Iris pigment epithelial cell (primary cell): ENCODE data around the gene GPRC5B.

Source experiments
- DNase-seq: peaks from one replicate; pipeline ENCODE4 v3.0.0-alpha.2; 2011; ENCODE audit warnings: low read depth

Gene GPRC5B

GRCh38 chr16:19843371-19843770 is 41.3 kb downstream of the GPRC5B start:
- DNase-seq: peak; percentile 74

DNA sequence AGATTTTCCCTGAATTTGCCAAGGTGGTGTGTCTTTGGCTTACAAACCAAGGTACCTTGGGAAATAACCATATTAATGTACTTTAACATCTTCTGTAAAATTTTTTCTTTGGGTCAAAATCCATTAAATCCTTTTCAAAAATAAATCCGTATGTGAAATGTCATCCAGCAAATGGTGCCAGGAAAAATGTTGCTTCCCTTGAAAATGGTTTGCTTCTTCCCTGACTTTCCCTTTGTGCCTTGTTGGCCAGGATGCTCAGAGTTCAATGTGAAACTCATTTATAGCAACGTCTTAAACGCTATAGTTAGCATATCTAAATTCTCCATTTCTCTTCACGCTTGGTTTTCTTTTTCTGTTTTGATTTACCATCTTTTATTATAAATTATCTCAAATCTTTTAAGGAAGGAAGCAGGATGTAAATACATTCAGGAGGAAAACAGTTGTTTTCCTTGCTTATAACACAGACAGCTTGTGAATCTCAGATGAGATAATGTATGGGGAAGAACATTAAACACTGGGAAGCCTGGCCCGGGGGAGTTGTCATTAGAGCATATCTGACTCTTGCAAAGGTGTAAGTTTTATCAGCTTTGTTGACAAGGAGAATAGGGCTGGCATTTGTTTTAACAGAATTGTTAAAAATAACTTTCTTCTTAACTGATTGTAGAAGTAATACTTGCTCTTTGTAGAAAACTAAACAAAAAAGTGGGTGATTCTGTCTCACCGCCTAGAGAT is 42.1 kb downstream of the GPRC5B start:
- no peak for DNase-seq

DNA sequence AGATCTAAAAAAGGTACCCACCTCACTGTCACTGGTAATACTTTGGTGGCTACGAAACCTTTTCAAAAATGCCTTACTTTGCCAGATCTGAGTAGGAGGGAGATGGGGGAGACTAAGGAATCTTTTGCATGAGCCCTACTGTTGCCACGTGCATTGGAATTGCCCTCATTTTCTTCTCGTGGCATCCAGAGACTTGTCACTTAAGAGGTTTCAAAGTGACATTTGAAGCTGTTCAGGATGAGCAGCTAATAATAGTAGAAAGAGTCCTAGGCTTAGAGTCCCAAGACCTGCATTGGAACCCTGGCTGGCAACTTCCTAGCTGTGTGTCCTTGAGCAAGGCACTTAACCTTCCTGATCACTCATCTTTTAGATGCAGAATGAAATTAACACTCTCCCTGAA is 43.5 kb downstream of the GPRC5B start:
- DNase-seq: no peak

DNA sequence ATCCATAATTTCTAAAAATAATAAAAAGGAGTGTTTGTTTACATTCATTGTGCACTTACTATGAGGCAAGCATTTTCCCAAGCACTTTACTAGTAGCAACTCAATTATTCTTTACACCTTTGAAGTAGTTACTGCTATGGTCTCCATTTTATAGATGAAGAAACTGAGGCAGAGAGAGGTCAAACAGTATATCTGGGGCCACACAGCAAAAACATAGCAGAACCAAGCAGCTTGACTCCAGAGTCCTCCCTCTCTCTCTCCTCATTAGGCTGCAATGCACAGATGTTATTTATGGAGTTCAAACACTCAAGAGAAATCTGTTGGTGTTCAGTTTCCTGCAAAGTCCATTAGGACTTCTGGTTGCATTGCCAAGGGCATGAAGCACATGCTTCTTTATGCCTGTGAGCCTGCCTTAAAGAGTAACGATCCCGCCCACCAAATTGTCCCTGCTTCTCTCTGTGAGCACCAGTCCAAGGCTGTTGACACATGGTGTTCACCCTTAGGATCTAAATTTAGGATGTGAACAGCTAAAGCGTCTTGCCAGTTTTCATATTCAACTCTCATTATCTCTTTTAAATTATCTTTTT is 44.0 kb downstream of the GPRC5B start:
- no peak for DNase-seq

- no peak for DNase-seq
Measured at GRCh38 chr16:19837984-19838707, 46.5 kb downstream of the GPRC5B start.

DNA sequence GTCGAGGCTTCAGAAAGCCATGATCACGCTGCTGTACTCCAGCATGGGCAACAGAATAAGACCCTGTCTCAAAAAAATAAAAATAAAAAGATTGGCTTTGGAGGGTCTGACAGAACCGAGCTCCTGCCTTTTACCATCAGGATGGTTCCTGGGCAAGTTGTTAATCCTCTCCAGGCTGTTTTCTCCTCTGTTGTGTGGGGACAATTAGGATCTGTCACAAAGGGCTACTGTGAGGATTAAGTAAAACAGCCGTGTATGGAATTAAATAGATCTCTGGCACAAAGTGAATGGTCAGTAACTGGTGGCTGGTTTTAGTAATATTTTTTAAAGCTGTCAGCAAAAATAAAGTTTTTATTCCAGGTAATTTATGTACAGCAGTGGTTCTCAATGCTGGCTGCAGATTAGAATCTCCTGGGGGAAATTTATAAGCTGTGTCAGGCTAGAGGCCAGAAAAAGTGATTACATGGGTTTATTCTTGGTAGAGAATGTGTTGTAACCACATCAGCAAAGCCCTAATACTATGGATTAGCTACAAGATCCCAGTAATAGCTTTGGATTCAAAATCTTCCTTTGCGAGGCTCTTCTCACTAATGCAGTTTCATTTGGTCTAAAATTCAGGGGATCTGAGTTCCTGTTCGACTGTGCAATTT is 47.2 kb downstream of the GPRC5B start:
- DNase-seq: peak; percentile 56

- DNase-seq: peak; percentile 71
Measured at GRCh38 chr16:19835968-19836421, 48.7 kb downstream of the GPRC5B start.

GRCh38 chr16:19835196-19835595 is 49.5 kb downstream of the GPRC5B start:
- DNase-seq: no peak

DNA sequence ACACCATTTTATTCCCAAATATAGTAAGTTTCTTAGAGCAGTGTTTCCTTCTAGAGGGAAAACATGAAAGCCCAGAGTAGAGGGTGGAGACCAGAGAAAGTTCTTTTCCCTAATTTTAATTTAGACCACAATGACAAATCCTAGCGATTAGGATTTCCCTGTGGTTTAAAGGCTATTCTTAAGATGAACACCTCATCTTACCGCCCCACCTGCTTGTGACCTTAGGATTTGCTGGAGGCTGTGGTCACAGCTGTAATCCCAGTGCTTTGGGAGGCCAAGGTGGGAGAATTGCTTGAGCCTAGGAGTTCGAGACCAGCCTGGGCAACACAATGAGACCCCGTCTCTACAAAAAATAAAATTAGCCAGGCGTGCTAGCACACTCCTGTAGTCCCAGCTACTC is 51.1 kb downstream of the GPRC5B start:
- no peak for DNase-seq

- DNase-seq: no peak
Measured at GRCh38 chr16:19833176-19833575, 51.5 kb downstream of the GPRC5B start.

DNA sequence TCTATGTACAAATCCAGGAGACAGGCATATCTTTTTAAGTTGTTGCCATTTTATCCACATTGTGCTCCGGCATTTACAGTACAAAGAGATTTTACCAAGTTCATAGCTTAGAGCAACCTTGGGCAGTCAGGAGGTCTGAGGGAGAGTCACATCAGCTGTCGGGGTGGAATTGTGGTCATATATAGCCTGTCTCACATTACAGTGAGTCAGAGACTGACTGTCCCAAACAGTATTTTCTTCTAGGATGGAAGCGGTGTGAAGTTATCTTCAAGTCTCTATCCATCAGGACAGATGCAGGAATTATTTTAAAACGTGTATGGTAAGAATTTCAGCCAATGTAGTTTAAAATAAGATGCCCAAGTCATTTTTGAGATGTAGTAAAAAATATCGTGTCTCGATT is 53.0 kb downstream of the GPRC5B start:
- DNase-seq: peak; percentile 94

GRCh38 chr16:19830902-19831560 is 53.6 kb downstream of the GPRC5B start:
- peak; percentile 39 for DNase-seq

DNA sequence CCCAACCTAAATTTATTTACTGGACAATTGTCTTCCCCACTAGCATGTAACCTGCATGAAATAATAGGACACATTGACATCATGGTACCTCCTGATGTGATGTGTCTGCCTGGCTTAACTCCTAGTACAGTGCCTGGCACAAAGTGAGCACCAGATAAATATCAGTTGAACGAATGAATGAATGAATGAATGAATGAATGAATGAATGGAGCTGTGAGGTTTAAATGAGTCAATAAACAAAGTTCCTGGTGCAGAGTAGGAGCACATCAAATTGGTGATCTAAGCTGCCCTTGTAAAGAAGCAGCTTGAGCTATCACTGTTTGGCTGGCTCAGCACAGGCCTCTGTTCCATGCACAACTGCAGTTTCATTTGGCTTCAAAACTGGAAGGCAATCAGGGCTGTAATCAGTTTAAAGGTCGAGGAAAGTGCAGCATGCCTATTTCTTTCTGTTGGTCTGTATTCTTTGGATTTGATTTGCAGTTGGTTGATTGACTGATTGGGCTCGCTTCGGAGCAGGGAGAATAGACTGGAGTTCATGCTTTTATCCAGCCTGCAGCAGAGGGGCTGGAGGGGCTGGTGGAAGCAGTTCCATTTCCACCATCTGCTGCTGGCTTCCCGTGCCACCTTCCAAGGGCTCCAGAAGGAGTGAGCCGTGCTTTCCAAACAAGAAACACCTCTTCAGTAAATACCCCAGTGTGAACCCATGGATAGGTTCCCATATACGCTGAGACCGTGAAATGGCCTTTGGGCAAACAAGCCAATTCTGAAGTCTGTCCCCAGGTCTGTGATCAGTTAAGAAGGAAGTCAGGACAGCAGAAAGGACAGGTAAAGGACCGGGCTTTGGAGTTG is 54.6 kb downstream of the GPRC5B start:
- no peak for DNase-seq

- DNase-seq: no peak
Measured at GRCh38 chr16:19824216-19824615, 60.4 kb downstream of the GPRC5B start.

DNA sequence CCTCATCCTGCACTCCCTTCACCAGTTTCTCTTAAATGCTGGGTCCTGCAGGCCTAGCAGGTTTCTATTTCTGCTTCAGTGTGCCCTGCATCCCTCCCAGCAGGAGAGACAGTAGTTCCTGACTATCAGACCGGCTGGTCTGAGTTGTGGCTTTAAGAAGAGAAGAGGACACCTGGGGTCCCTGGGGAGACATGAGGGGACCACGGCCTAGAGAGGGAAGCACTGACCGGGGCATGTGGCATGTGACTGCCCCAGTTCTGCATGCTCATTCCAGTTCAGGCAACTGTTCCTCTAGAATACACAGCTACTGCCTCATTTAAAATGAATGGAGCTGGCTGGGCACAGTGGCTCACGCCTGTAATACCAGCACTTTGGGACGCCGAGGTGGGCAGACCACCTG is 61.3 kb downstream of the GPRC5B start:
- no peak for DNase-seq

DNA sequence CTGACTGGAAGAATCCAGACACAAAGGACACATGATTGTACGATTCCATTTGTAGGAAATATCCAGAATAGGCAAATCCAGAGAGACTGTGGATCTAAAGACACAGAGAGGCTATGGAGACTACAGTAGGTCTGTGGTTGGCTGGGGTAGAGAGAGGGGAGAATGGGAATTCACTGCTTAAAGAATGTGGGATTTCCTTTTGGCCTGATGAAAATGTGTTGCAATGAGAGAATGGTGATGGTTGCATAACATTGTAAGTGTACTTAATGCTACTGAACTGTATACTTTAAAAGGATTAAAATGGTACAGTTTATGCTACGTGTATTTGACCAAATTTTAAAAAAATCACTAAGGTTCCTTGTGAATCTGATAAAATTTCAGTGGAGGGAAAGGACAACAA is 62.1 kb downstream of the GPRC5B start:
- DNase-seq: peak; percentile 86

DNA sequence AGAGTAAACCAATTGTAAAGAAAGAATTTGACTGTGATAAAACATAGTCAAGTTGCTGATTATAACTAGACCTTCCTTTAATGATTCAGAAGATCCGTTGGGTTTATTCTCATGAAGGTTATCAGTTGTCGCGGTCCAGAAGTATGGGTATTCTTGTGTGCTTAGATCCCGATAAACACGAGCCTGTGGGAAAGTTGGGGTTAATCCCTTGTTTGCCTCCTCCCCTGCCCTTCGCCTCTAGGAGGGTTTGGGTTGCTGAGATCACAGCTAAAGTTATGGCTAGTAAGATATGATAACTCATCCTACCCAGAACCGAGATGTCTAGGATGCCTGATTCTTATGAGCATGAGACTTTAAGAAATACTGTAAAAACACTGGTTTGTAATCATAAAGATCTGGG is 66.8 kb downstream of the GPRC5B start:
- no peak for DNase-seq

DNA sequence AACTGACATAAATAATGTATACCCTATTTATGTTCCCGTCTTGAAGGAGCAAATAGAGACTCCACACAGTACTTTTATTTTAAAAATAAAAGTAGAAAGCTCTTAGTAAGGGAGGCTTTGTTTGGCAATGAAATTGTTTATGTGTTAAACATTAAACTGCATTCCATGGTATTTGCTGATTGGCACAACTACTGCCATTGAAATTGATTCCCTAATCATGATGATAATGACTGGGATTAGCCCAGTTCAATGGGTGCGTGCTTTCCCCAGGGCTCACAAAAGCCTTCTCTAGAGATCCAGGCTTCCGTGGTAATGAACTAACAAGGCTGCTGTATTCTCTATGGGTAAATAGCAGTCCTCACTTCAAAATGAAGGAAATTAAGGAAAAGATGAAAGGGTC is 67.5 kb downstream of the GPRC5B start:
- DNase-seq: no peak

DNA sequence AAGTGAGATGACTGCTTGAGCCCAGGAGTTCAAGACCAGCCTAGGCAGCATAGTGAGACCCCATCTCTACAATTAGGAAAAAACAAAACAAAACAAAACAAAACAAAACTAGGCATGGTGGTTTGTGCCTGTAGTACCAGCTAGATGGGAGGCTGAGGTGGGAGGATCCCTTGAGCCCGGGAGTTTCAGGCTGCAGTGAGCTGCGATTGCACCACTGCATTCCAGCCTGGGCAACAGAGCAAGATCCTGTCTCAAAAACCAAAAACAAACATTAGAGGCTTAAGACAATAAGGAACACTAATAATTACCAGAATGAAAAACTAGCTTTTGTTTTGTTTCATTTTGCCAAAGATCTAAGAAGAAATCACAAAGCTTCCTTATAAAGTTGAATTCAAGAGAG is 69.2 kb downstream of the GPRC5B start:
- no peak for DNase-seq

- DNase-seq: no peak
Measured at GRCh38 chr16:19812986-19813385, 71.7 kb downstream of the GPRC5B start.
